Measurements from ENCODE around the gene IL24.

GRCh38 chr1:206902702-206903101, 5.5 kb downstream of the IL24 start:
- TF ChIP-seq EZH2 (IDR thresholded peaks at IDR 0.05) (no peak), POLR2AphosphoS5 (IDR thresholded peaks at IDR 0.05; ENCODE audit: borderline replicate concordance, low read depth, low read length) (no peak), FOXP2 (optimal IDR thresholded peaks at IDR 0.05; ENCODE audit: control extremely low read depth, extremely low read length, insufficient read depth) (no peak)

Measured in SK-N-MC (cell line).